ENCODE results near the gene MGLL.

MGLL gene

GRCh38 chr3:127835993-127836882 lies 13.9 kb upstream of the MGLL start:
- DNase-seq (ENCODE audit: low spot score): no peak

GRCh38 chr3:127834771-127835170 lies 12.5 kb upstream of the MGLL start:
- DNase-seq (ENCODE audit: low spot score): no peak

- DNase-seq (ENCODE audit: low spot score): no peak
These were observed 11.1 kb upstream of the MGLL start for GRCh38 chr3:127833281-127834032.

- no peak for DNase-seq (ENCODE audit: low spot score)
These were observed 9.4 kb upstream of the MGLL start for GRCh38 chr3:127831723-127832172.

- DNase-seq (ENCODE audit: low spot score): no peak
These were observed 7.2 kb upstream of the MGLL start for GRCh38 chr3:127829537-127829936.

- DNase-seq (ENCODE audit: low spot score): no peak
These were observed 5.5 kb upstream of the MGLL start for GRCh38 chr3:127827808-127828207.

- no peak for DNase-seq (ENCODE audit: low spot score)
These were observed 3.4 kb upstream of the MGLL start for GRCh38 chr3:127825756-127826155.

- DNase-seq (ENCODE audit: low spot score): no peak
These were observed 2.0 kb upstream of the MGLL start for GRCh38 chr3:127824151-127824825.

- DNase-seq (ENCODE audit: low spot score): no peak
These were observed 1.1 kb upstream of the MGLL start for GRCh38 chr3:127823426-127823857.

GRCh38 chr3:127822682-127823425 lies 539 bp upstream of the MGLL start:
- DNase-seq (ENCODE audit: low spot score): no peak

- no peak for DNase-seq (ENCODE audit: low spot score)
These were observed 921 bp downstream of the MGLL start for GRCh38 chr3:127821394-127821793.

GRCh38 chr3:127820826-127821313 lies 1.4 kb downstream of the MGLL start:
- DNase-seq (ENCODE audit: low spot score): peak; percentile 63

- no peak for DNase-seq (ENCODE audit: low spot score)
These were observed 2.0 kb downstream of the MGLL start for GRCh38 chr3:127820221-127820825.

GRCh38 chr3:127819656-127820055 lies 2.7 kb downstream of the MGLL start:
- DNase-seq (ENCODE audit: low spot score): no peak

- DNase-seq (ENCODE audit: low spot score): no peak
These were observed 3.2 kb downstream of the MGLL start for GRCh38 chr3:127819086-127819485.

- peak; percentile 90 for DNase-seq (ENCODE audit: low spot score)
These were observed 4.9 kb downstream of the MGLL start for GRCh38 chr3:127817406-127817841.

- DNase-seq (ENCODE audit: low spot score): no peak
These were observed 5.4 kb downstream of the MGLL start for GRCh38 chr3:127816783-127817405.

- DNase-seq (ENCODE audit: low spot score): peak; percentile 56
These were observed 6.4 kb downstream of the MGLL start for GRCh38 chr3:127815641-127816605.

- DNase-seq (ENCODE audit: low spot score): no peak
These were observed 7.3 kb downstream of the MGLL start for GRCh38 chr3:127815001-127815400.

Measured in LoVo (cell line).